Stimulated activated CD8-positive, alpha-beta memory T cell treated with anti-CD3 and anti-CD28 coated beads, Interleukin-15, amount 100 ng/mL, for 4 hours (primary cell): Measurements from ENCODE around the gene TMTC2.

Experiments used
- DNase-seq, 2 donors: peaks; one replicate each; pipeline ENCODE4 v3.0.0-alpha.2; 2020; ENCODE audit warnings: low read depth in 2 of 2

Gene TMTC2

GRCh38 chr12:82953397-82953796, 266.7 kb downstream of the TMTC2 start:
- DNase-seq, result no peak

GRCh38 chr12:82954064-82954463, 267.4 kb downstream of the TMTC2 start:
- DNase-seq, result no peak

GRCh38 chr12:82954572-82954971, 267.9 kb downstream of the TMTC2 start:
- no peak for DNase-seq

- no peak for DNase-seq
These were observed 268.3 kb downstream of the TMTC2 start for GRCh38 chr12:82955043-82955442.

GRCh38 chr12:82958966-82959365, 272.3 kb downstream of the TMTC2 start:
- DNase-seq, result no peak

- no peak for DNase-seq
These were observed 273.1 kb downstream of the TMTC2 start for GRCh38 chr12:82959821-82960220.

- DNase-seq, result no peak
These were observed 275.1 kb downstream of the TMTC2 start for GRCh38 chr12:82961835-82962234.

- DNase-seq, result no peak
These were observed 277.2 kb downstream of the TMTC2 start for GRCh38 chr12:82963956-82964355.

GRCh38 chr12:82964446-82964845, 277.7 kb downstream of the TMTC2 start:
- DNase-seq, result no peak

- no peak for DNase-seq
These were observed 279.4 kb downstream of the TMTC2 start for GRCh38 chr12:82966001-82966559.

GRCh38 chr12:82968631-82969367, 282.1 kb downstream of the TMTC2 start:
- DNase-seq, result no peak

- no peak for DNase-seq
These were observed 283.9 kb downstream of the TMTC2 start for GRCh38 chr12:82970614-82971013.

GRCh38 chr12:82971584-82971983, 284.9 kb downstream of the TMTC2 start:
- DNase-seq, result no peak

- DNase-seq, result no peak
These were observed 285.9 kb downstream of the TMTC2 start for GRCh38 chr12:82972624-82973023.

- DNase-seq, result no peak
These were observed 286.9 kb downstream of the TMTC2 start for GRCh38 chr12:82973592-82973991.

GRCh38 chr12:82981150-82981549, 294.4 kb downstream of the TMTC2 start:
- DNase-seq, result no peak

- DNase-seq, result no peak
These were observed 307.4 kb downstream of the TMTC2 start for GRCh38 chr12:82994117-82994516.

GRCh38 chr12:82996168-82996812, 309.6 kb downstream of the TMTC2 start:
- DNase-seq, result no peak

- no peak for DNase-seq
These were observed 311.8 kb downstream of the TMTC2 start for GRCh38 chr12:82998509-82998908.

- DNase-seq, result no peak
These were observed 316.3 kb downstream of the TMTC2 start for GRCh38 chr12:83003026-83003425.

GRCh38 chr12:83005534-83006197, 319.0 kb downstream of the TMTC2 start:
- no peak for DNase-seq

GRCh38 chr12:83008703-83009102, 322.0 kb downstream of the TMTC2 start:
- no peak for DNase-seq
